ENCODE data around the gene IQGAP2. TPM values are rescaled to one million over a fixed set of nuclear protein-coding genes. Genes with fewer than 3 reads are reported as not detected.

IQGAP2 gene
- polyA plus RNA-seq, 1 donor (not counting 4 experiments of a cell fraction or from before 2014, with no cell fraction given) = 0.14 TPM

DNA sequence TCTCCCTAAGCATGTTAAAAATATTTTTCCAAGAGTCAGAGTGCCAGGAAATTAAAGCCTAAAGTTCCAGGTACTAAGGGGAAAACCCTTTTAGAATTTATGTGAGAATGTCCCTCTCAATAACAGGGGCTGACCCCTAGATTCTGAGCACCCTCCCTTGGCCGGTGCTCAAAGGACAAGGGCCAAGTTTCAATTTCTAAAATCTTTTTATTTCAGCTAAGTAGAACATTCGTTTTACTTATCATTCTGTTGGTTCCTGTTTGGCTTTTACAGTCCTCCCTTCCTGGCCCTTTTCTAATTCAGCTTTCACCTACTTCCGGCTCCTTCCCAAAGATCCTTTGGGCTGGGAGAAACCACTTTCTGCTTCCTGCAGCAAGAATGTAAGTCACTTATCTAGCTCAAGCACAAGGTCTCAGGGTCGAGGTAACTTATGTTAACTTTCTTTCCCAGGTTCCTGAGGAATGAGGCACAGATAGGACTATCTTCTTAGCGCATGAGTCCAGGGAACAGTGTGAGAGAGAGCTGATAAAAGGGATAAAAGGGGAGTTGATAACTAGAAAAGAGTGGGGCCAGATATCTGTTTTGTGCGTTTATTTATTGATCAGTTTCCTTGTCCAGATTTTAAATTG lies 254.7 kb downstream of the IQGAP2 start:
- DNase-seq (ENCODE audit: low read depth, low spot score) (no peak), FAIRE-seq (no peak)
- H3K4me2 ChIP-seq (ENCODE audit: control insufficient read depth, extremely low read depth, insufficient read depth, low read depth, low read length) = no peak overlapping the region
- H3K9ac ChIP-seq (ENCODE audit: control insufficient read depth, extremely low read depth, insufficient read depth, low read length) = no peak overlapping the region
- no peak overlapping the region for H3K27ac ChIP-seq (ENCODE audit: control insufficient read depth, insufficient read depth, low read length)
- dilution Hi-C loops (cut with MboI; ENCODE audit: extremely low pct_ligation_motif_present, low sequenced_read_pairs) = no loop called here
- H3K36me3 ChIP-seq (ENCODE audit: control insufficient read depth in 2 of 2, extremely low read depth in 1 of 2, insufficient read depth in 2 of 2, low read length in 2 of 2) = no peaks in the 10 kb centered on the region
- H3K79me2 ChIP-seq (ENCODE audit: control insufficient read depth, insufficient read depth, low read length) = no peaks in the 10 kb centered on the region
- no peaks in the 10 kb centered on the region for H3K27me3 ChIP-seq (ENCODE audit: control insufficient read depth, extremely low read depth, insufficient read depth, low read length)
- H3K9me3 ChIP-seq (ENCODE audit: control insufficient read depth, low read depth, low read length) = no peaks in the 10 kb centered on the region
- no peak overlapping the region for H3K4me3 ChIP-seq (ENCODE audit: control insufficient read depth in 2 of 3, extremely low read depth in 1 of 3, insufficient read depth in 2 of 3, low read depth in 1 of 3, low read length in 3 of 3)
- H2AFZ ChIP-seq (ENCODE audit: control insufficient read depth, low read length) = no peak overlapping the region
- H4K20me1 ChIP-seq (ENCODE audit: control insufficient read depth, extremely low read depth, insufficient read depth, low read length) = no peaks in the 10 kb centered on the region
- TF ChIP-seq EZH2 (IDR thresholded peaks at IDR 0.05; ENCODE audit: low read length) = no peak
- TF ChIP-seq, protein P1, sequence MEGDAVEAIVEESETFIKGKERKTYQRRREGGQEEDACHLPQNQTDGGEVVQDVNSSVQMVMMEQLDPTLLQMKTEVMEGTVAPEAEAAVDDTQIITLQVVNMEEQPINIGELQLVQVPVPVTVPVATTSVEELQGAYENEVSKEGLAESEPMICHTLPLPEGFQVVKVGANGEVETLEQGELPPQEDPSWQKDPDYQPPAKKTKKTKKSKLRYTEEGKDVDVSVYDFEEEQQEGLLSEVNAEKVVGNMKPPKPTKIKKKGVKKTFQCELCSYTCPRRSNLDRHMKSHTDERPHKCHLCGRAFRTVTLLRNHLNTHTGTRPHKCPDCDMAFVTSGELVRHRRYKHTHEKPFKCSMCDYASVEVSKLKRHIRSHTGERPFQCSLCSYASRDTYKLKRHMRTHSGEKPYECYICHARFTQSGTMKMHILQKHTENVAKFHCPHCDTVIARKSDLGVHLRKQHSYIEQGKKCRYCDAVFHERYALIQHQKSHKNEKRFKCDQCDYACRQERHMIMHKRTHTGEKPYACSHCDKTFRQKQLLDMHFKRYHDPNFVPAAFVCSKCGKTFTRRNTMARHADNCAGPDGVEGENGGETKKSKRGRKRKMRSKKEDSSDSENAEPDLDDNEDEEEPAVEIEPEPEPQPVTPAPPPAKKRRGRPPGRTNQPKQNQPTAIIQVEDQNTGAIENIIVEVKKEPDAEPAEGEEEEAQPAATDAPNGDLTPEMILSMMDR (optimal IDR thresholded peaks at IDR 0.05 in 1 of 3, IDR thresholded peaks at IDR 0.05 in 1 of 3, conservative IDR thresholded peaks at IDR 0.05 in 1 of 3; ENCODE audit: extremely low read depth in 1 of 3, insufficient read depth in 2 of 3, low read length in 3 of 3) = no peak
- H3K9me1 ChIP-seq (ENCODE audit: control insufficient read depth, extremely low read depth, insufficient read depth, low read length) = no peaks in the 10 kb centered on the region
- H3K4me1 ChIP-seq (ENCODE audit: control insufficient read depth, extremely low read depth, insufficient read depth, low read length) = no peaks in the 10 kb centered on the region

DNA sequence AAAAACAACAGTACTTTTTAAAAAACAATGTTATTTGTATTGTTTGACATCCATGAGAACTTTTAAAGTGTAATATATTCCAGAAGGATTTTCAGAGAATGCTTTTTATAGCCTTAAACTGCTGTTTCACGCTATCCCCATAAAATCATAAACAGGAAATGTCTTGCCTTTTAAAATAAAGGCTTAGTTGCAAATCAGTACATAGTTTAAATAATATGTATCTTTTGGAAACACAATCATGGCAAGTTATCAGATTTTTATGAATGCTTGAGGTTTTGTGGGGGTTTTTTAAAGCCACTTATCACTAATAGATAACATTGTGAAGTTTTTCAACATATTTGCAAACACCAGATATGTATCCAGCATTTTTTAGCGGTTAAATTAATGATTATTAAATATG lies 257.3 kb downstream of the IQGAP2 start:
- H2AFZ ChIP-seq (ENCODE audit: control insufficient read depth, low read length) = no peak overlapping the region
- TF ChIP-seq, protein P1 (optimal IDR thresholded peaks at IDR 0.05 in 1 of 3, IDR thresholded peaks at IDR 0.05 in 1 of 3, conservative IDR thresholded peaks at IDR 0.05 in 1 of 3; ENCODE audit: extremely low read depth in 1 of 3, insufficient read depth in 2 of 3, low read length in 3 of 3) = no peak
- no peak for TF ChIP-seq EZH2 (IDR thresholded peaks at IDR 0.05; ENCODE audit: low read length)
- FAIRE-seq (no peak), DNase-seq (ENCODE audit: low read depth, low spot score) (no peak)
- no peak overlapping the region for H3K4me2 ChIP-seq (ENCODE audit: control insufficient read depth, extremely low read depth, insufficient read depth, low read depth, low read length)
- no peaks in the 10 kb centered on the region for H3K79me2 ChIP-seq (ENCODE audit: control insufficient read depth, insufficient read depth, low read length)
- no peak overlapping the region for H3K9ac ChIP-seq (ENCODE audit: control insufficient read depth, extremely low read depth, insufficient read depth, low read length)
- H3K27ac ChIP-seq (ENCODE audit: control insufficient read depth, insufficient read depth, low read length) = no peak overlapping the region
- no peaks in the 10 kb centered on the region for H4K20me1 ChIP-seq (ENCODE audit: control insufficient read depth, extremely low read depth, insufficient read depth, low read length)
- H3K4me3 ChIP-seq (ENCODE audit: control insufficient read depth in 2 of 3, extremely low read depth in 1 of 3, insufficient read depth in 2 of 3, low read depth in 1 of 3, low read length in 3 of 3) = no peak overlapping the region
- no peaks in the 10 kb centered on the region for H3K9me1 ChIP-seq (ENCODE audit: control insufficient read depth, extremely low read depth, insufficient read depth, low read length)
- no peaks in the 10 kb centered on the region for H3K27me3 ChIP-seq (ENCODE audit: control insufficient read depth, extremely low read depth, insufficient read depth, low read length)
- no peaks in the 10 kb centered on the region for H3K9me3 ChIP-seq (ENCODE audit: control insufficient read depth, low read depth, low read length)
- no peaks in the 10 kb centered on the region for H3K36me3 ChIP-seq (ENCODE audit: control insufficient read depth in 2 of 2, extremely low read depth in 1 of 2, insufficient read depth in 2 of 2, low read length in 2 of 2)
- dilution Hi-C loops (cut with MboI; ENCODE audit: extremely low pct_ligation_motif_present, low sequenced_read_pairs) = no loop called here
- H3K4me1 ChIP-seq (ENCODE audit: control insufficient read depth, extremely low read depth, insufficient read depth, low read length) = no peaks in the 10 kb centered on the region

Data from keratinocyte (primary cell).